SW480 (cell line): ENCODE data around the gene TMEM144.
"Not testable (repeated sequence)": the region's sequence is repeated elsewhere in the genome, so short reads cannot be mapped to it uniquely, and the experiment has no call there.

Experiments
- DNase-seq: peaks from one replicate; pipeline ENCODE4 v3.0.0-alpha.2; 2016; ENCODE audit warnings: low spot score

Gene TMEM144

DNA sequence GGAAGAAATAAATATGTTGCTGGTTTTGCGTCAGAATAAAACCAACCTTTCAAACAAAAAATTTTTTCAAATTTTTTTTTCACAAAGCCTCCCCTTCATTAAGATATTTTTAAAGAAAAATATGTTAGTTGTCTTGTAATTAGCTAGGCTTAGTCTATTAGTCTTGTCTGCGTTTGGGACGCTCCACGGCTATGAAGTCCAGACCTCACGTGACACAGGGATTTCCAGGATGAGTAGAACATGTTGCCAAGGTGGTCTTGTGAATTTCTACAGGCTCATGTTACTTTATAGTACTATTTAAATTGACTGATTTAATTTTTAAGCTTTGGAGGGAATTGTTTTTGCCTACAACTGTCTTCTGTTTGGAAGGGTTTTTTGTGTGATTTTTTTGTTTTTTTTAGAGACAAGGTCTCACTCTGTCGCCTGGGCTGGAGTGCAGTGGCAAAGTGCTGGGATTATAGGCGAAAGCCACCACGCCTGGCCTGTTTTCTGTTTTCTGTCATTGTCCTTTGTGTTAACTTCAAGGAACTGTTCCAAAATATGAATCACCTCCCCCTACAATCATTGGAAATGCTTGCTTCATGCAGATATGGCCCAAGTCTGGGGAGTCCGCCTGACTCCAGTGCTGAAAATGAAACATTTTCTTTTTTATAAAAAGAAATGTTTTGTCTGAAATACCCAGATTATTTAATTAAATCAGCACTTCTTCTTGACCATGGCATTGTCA, 26.2 kb downstream of the TMEM144 start:
- DNase-seq, result no peak

- DNase-seq, result no peak
Observed at GRCh38 chr4:158238575-158238974, 28.3 kb downstream of the TMEM144 start.

- DNase-seq, result no peak
Observed at GRCh38 chr4:158239196-158239595, 28.9 kb downstream of the TMEM144 start.

DNA sequence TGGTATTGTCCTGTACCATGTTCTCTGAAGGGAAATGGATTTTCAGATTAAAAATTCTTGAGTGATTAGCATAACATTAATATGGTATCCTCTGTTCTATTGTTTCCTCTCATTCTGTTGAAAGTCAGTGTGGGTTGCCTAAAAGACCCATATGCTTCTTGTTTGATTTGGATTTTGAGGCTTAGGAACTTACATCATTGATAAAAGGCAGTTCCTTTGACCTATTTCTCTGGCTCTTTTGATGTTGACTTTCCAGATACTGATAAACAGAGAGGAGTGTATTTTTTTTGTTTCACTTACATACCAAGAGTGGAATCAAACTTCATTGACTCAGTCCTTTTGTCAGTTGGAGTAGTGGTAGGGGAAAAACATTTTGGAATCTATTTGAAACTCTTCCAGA, 32.8 kb downstream of the TMEM144 start:
- DNase-seq, result no peak

GRCh38 chr4:158250321-158250720, 40.0 kb downstream of the TMEM144 start:
- no peak for DNase-seq

GRCh38 chr4:158253350-158253980, 43.2 kb downstream of the TMEM144 start:
- DNase-seq, result peak; percentile 39

DNA sequence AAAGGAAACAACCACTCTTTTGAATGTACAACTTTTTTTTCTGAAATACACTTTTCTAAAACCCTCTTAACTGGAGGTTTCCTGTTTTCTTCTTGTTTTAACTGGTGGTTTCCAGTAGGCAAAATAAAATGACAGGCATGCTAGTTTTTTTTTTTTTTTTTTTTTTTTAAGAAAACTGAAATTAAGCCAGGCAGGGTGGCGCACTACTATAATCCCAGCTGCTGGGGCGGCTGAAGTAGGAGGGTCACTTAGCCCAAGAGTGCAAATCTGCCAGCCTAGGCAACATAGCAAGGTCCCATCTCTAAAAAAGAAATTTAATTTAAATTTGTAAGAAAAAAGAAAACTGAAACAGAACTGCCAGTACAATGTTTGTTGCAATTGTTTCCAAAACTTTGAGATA, 44.0 kb downstream of the TMEM144 start:
- DNase-seq, result no peak

DNA sequence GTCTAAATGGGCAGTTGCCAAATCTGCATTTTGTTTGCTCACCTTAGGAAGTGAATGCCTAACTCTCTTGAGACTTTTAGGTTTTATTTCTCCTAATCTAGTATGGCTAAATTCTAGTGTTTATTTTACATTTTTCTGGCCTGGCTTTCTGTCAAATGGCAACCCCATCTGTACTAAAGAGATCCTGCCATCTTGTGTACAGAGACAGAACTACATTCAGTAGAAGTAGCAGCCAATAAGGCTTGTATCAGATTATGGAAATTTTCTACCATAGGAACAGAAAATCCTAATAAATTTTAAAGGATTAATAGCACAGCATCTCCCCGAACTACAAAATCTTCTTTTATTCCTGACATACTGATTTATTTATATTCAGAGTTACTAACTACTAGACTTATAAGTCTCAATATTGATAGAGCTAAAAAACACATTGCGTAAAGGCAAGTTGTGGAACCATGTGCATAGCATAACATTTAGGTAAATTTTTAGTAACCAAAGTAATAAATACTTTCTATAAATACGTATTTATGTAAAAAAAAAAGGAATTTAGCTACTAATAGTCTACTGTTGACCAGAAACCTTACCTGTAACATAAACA, 45.5 kb downstream of the TMEM144 start:
- peak; percentile 25 for DNase-seq

- peak; percentile 6 for DNase-seq
Observed at GRCh38 chr4:158259955-158260575, 49.8 kb downstream of the TMEM144 start.

DNA sequence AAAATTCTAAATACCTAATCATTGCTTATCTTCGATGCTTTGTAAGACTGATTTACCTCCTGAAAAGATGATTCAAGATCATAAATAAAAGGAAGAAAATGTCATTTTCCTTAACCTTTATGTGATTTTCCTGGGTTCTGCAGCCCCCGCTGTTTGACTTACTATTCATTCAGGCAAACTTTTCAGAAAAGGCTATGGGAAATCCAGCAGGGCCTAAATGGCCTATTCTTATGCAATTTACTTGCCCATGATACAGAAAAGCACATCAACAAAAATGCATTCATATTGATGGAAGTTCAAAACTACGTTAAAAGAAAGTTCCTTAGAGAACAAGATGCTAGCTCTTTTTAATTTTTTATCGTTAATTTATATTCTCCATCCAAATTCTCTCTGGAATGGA, 51.2 kb downstream of the TMEM144 start:
- DNase-seq, result no peak

DNA sequence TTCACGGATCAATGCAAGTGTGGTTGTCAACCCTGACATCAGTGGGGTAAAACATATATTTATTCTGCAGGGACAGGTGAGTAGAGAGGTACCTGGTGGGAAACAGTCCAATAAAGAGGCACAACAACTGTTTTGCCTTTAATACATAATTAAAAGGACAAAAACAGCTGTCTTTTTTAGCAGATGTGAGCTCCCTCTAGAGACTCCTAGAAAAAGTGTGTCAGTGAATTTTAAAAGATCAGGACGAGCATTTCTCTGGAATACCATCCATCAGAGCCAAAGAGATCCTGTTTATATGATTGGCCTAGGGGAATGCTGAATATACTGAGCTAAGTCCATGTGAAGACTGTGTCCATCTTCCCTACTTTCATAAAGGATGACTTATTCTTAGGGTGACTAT, 58.3 kb downstream of the TMEM144 start:
- no peak for DNase-seq

DNA sequence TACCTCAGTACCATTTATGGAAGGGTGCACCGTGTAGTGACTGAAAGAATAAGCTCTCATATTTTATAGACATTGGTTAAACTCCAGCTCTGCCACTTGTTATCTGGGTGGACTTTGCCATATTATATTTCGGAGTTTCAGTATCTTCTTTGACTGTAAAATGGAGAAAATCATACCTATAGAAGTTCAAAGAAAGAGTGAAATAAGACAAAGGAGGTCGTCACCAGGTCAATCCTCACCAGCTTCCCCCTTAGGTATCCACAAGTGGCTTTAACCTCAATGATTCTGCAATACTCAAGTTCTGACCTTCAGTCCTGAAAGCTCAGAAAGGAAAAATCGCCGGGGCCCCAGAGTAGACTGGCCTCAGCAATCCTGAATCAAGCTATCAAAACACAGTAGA, 64.3 kb downstream of the TMEM144 start:
- no peak for DNase-seq

DNA sequence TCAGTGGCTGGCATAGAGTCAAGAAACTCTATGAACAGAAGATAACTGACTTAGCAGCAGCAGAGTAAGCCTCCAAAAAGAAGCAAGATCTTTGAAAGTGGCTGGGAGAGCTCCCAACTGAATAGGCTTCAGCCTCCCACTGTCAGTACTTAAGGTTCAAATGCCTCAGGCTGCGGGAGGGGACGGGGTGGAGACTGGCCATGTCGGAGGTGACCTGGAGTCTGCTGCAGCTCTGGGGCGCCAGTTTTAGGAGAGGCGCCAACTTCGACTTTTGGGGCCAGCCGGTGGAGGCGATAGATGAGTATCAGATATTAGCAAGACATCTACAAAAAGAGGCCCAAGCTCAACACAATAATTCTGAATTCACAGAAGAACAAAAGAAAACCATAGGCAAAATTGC, 67.3 kb downstream of the TMEM144 start:
- DNase-seq, result no peak

- DNase-seq, result not testable (repeated sequence)
Observed at GRCh38 chr4:158279052-158279451, 68.8 kb downstream of the TMEM144 start.

DNA sequence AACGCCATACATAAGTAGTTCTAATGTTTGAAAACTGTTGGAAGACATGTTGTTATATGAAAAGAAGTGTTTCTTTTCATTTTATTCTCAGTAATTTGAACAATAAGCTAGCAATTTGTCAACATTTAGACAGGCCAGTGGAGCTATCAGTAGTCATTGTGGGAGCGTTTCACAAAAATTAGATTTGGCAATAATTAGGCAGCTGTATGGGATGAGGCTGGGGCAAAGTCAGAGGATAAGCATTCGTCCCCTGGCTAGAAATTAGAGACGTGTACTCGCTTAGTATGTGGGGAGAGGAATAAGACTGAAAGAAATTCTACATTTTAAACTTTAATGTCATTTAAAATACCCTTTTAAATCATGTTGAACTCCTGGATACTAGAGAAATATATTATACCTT, 70.6 kb downstream of the TMEM144 start:
- DNase-seq, result no peak

- DNase-seq, result peak; percentile 2
Observed at GRCh38 chr4:158282252-158282651, 72.0 kb downstream of the TMEM144 start.

GRCh38 chr4:158285429-158286216, 75.3 kb downstream of the TMEM144 start:
- no peak for DNase-seq

DNA sequence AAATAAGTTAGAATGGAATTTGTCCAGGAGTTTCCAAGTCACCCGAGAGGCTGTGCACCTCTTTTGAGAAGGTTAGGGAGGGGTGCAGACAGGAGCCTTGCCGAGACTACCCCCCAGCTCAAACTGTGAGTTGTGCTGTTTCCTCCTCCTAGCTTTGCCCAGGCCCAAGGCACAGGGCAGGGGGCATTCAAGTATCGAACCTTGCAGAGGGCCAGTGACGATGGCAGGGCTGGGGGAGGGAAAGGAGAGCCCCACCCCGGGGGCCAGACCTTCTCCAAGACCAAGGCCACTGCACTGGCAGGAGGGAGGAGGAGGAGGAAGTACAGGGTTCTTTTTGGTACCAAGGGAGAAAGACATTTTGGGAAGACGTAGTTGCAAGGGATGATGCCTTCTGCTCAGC, 80.6 kb downstream of the TMEM144 start:
- no peak for DNase-seq

DNA sequence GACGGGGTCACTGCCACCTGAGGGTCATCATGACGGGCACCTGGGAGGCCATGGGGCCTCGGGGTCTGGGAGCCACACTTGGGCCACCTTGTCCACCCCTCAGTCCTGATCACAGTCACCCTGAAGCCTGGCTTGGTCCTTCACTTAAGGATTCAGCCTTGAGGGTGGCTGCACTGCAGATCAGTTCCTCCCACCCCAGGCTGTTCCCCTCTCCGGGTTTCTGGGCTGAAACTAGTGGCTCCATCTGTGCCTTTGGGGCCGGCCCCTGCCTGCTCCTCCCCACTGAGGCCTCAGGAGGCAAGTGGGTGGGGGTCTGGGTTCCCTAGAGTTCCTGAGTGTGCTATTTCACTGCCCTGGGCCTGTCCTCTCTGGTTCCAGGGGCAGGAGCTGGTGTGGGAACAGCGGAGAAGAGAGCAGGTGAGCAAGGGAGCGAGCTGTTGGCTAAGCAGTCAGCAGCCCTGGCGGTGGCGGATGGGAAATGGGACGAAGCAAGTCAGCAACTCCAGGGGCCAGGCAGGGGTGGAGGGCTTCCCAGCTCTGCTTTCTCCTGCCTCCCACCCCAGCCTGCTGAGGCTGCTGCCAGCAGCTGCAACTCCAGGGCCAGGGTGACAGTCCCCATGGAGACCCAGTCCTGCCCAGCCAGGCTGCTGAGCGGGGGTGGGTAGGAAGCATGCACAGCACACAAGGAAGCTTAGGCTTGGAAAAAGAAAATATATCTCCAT, 81.2 kb downstream of the TMEM144 start:
- DNase-seq, result no peak

GRCh38 chr4:158292156-158292555, 81.9 kb downstream of the TMEM144 start:
- no peak for DNase-seq

DNA sequence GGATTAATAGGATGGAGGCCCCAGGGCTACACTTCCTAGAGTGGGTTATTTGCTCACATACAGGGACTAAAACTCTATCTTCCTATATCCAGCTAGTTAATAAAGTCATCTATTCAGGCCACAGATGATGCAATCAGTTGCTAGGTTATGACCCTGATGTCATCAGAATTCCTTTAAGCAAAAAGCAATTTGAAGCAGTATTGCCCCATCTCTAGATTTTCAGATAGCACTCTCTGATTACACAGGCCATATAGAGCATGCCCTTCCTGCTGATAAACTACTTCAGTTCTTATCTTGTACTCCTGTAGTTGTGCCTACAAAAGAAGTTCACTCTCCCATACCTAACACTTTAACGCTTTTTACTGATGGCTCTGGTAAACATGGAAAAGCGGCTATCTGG, 84.8 kb downstream of the TMEM144 start:
- no peak for DNase-seq

- no peak for DNase-seq
Observed at GRCh38 chr4:158297866-158298265, 87.6 kb downstream of the TMEM144 start.
